GM20431 (cell line): ENCODE measurements around the gene PSMA5.
"Not testable (repeated sequence)": the region's sequence is repeated elsewhere in the genome, so short reads cannot be mapped to it uniquely, and the experiment has no call there.

ENCODE experiments used
- in situ Hi-C: fragments of 300-500 bp; cut with MseI, MboI; formaldehyde crosslinking; loops from one replicate; pipeline ENCODE4 v1.15.0; 2020; ENCODE audit warnings: low sequenced_read_pairs; ENCODE audit not compliant: unreplicated experiment

The PSMA5 gene

DNA sequence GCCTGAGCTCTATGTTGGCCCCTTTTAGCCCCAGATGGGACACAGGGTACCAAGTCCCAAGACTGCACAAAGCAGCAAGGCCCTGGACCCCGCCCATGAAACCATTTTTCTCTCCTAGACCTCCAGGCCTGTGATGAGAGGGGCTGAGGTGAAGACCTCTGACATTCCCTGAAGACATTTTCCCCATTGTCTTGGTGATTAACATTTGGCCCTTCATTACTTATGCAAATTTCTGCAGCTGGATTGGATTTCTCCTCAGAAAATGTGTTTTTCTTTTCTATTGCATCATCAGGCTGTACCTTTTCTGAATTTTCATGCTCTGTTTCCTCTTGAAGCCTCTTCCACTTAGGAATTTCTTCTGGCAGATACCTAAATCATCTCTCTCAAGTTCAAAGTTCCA, 8.2 kb upstream of the PSMA5 start:
- in situ Hi-C loops, result no loop called here

DNA sequence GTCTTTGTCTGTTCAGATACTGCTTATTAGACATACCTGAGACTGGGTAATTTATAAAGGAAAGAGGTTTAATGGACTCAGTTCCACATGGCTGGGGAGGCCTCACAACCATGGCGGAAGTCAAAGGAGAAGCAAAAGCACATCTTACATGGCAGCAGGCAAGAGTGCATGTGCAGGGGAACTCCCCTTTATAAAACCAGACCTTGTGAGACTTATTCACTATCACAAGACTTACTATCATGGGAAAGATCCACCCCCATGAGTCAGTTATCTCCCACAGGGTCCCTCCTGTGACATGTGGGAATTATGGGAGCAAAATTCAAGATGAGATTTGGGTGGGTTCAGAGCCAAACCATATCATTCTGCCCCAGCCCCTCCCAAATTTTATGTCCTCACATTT, 7.1 kb upstream of the PSMA5 start:
- in situ Hi-C loops, result no loop called here

DNA sequence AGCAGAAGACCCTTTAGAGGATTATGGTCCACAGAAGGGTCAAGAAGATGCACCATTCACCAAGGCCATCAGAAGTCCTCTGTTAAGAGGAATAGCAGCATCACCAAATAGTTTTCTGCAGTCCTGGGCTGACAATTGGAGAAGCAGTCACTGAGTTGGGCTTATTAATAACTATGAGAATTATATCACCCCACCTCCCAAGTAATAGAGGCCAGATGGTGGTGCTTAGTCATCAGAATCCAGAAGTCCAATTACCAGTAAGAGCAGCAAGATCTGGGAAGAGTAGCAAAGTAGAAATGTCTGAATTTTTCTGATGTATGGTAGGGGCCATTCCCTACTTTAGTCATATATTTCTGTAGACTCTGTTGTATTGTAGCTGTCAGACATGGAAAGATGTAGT, 6.1 kb upstream of the PSMA5 start:
- in situ Hi-C loops, result no loop called here

DNA sequence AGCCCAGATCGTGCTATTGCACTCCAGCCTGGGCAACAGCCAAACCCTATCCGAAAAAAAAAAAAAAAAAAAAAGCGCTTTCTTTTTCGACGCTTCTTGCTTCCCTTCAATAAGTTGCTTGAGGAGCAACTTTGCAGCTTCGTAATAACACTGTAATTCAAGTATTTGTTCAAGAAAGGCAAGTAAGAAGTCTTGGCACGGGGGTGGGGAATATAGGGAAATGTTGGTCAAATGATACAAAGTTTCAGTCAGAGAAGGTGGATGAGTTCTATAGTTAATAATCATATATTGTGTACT, 871 bp upstream of the PSMA5 start:
- in situ Hi-C loops, result no loop called here

GRCh38 chr1:109425391-109426280, 612 bp downstream of the PSMA5 start:
- in situ Hi-C loops, result no loop called here

DNA sequence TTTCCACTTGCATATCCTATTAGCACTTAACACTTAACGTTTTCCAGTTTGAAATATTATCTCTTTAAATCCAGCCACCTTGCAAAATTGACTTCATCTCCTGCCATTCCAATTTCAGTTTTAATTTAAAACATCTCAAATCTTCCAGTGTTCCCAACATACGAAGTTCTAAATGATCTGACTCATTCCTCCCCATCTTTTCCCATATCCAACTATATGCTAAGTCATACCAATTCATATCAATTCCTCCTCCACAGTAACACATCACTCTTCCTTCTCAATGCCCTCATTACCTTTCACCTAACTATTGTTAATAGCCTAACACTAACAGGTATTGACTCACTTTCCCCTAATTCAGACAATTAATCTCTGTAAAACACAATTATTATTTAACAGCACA, 2.8 kb downstream of the PSMA5 start:
- in situ Hi-C loops, result no loop called here

- in situ Hi-C loops, result no loop called here
These were observed 13.7 kb downstream of the PSMA5 start for GRCh38 chr1:109412551-109412950.

DNA sequence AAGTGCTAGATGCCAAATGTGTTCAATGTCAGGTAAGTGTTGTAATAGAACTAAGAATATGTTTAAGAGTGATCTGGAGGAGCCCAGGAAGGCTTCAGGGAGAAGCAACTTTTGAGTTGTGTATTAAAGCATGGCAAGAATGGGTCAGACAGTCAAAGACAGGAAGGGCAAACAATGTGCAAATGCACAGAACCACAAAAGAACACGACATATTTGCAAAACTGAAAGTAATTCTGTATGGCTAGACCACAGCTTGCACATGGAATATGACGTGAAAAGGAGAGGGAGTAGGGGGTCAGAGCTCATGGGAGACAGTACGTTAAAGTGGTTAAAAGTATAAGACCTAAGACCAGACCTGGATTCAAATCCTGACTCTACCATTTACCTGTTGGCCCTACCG, 21.4 kb downstream of the PSMA5 start:
- in situ Hi-C loops, result loop anchor here (5.0 kb wide), 1 partner anchor 123 kb away; the partner anchor contains the start of gene PSRC1

GRCh38 chr1:109402025-109402424, 24.2 kb downstream of the PSMA5 start:
- in situ Hi-C loops, result loop anchor here (5.0 kb wide), 1 partner anchor 120 kb away; the partner anchor contains the start of gene PSRC1

DNA sequence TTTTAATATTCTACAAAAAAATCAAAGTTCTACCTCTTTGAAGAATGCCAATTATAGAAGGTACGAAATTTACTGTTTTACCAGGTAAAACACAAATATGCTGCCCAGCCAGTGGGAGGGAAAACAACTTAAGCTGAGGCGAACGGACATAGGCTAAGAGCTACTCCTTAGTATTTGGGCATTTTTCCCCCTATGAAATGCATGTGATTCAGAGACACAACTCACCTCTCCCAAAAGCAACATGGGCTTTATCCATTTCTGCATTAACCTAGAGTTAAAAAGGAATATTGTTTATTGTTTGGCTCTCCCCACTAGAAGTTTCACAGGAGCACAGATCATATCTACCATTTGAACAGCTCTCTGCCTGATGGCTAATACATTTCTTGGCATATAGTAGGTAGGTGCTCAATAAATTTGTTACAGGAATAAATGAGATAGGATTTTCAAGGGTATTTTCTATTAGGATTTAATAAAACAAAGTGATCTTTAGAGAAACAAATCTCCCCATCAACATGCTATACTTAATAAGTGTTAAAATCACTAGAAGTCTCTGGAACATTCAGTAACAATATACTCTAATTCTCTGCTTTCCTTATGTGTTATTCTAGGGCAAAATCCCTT, 26.1 kb downstream of the PSMA5 start:
- in situ Hi-C loops, result loop anchor here (5.0 kb wide), 1 partner anchor 118 kb away; the partner anchor contains the start of gene PSRC1

DNA sequence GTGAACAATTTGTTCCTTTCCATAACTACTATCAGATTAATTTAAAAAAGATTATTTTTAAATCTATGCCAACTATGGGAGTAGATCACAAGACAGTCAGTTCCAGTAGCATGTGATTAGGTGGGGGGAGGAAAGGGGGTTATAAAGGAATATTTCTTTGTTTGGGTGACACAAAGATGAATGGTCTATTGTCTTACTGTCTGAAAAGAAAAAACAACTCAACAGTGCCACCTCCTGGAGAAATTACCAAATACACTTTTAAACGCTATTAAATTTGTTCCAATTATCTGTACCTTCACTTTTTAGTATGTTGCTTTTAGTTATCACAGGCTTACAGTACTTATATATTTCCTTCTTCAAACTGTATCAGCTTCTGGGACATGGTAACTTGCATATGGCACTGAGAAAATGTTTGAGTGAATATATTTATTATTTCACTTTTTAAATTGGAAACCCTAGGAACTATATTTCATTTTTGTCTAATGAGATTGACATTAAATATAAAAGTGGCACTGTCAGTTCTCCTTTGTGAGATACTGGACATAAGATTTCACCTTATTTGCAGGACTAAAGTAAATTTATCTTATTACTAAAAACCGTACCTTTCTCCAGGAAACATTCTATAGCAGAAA, 26.8 kb downstream of the PSMA5 start:
- in situ Hi-C loops, result no loop called here

DNA sequence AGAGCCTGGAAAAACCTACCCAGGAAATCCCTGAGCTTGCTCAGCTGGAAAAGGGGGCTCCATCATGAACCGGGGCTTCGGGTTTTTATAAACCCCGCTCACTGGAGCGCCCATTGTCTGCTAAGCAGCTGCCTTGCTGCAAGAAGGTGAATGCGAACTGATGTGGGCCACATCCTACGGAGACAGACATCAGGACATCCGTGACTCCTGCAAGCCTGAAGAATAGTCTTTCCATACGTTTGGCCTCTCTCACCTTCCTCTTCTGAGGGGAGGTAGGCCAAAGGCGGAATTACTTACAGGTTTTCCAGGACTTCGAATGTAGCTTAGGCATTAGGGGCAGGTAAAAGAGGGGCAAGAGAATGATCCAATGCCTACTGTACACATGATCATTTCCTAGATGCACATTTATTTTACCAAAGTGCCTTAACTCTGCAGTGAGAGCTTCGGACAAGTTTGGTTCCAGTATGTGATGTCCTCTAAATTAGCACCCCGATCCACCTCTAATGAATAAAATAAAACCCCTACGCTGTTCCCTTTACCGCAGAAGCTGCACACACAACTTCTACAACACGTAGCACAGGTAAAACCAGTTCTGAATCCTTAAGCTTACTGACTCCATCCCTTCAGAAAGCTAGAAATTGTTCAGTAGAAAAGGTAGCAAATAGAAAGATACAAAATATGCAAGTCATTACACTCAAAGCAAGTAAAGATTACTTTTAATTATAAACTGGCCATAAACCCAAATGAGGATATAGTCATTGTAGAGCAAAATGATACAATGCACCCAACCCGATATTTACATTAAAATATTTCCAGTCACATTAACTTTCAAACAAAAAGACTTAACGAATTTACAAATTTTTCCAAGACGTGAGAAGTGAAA, 27.7 kb downstream of the PSMA5 start:
- in situ Hi-C loops, result no loop called here

DNA sequence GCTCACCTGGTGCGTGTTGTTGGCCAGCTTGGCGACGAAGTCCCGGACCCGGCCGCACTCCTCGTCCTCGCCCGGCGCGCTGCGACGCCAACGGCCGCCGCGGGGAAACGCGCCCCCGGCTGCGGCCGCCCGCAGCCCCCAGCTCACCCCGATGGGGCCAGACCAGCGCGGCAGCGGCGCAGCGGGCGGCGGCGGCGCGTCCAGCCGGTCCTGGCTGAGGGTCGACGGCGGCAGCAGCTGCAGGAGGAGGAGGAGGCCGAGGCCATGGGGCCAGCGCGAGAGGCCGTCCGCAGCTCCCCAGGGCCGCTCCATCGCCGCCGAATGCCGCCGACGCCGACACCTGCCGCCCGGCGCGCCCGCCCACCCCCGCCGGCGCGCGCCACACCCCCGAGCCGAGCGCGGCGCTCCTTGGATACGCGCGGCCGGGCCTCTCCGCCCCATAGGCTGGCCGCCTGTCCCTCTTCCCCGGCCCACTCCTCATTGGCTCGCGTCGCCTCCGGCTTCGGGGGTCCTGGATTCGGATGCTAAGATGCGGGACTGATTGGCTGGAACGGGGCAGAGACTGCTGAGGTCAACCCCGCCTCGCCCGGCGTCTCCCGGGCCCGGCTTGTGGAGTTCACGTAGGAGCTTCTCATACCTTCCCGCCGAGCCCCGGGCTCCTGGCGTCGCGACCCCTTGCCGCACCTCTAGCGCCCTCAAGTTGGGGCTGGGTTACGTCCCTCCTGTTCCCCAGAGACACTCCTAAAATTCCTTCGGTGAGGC, 28.5 kb downstream of the PSMA5 start, which contains the start of gene SORT1:
Gene SORT1 (minus strand): TSS at position 338 of the 762 bp plus-strand sequence. CDS start 26 bp downstream, at position 312.
- in situ Hi-C loops, result no loop called here

- in situ Hi-C loops, result no loop called here
These were observed 29.2 kb downstream of the PSMA5 start for GRCh38 chr1:109396871-109397580.

DNA sequence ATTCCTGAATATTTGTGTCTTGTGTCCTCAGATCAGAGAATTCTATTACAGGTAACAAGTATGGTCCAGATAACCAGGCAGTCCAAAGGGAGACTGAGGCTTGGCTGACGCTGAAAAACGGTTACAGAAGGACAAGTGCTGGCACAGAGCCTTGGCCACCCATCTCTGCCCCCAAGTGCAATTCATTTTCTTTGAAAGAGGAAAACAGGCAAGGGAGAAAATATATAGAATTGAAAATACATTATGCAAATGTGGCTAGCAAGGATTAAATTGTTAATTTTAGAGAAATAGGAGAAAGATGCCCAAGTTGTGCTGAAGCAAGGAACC, 29.8 kb downstream of the PSMA5 start:
- in situ Hi-C loops, result no loop called here

- in situ Hi-C loops, result no loop called here
These were observed 30.4 kb downstream of the PSMA5 start for GRCh38 chr1:109395602-109396512.

- in situ Hi-C loops, result not testable (repeated sequence)
These were observed 31.0 kb downstream of the PSMA5 start for GRCh38 chr1:109395282-109395599.
